GM10248 (cell line): ENCODE data around the gene SH3PXD2A.

Experiments used
- CTCF ChIA-PET: fragments of 300-600 bp; sonication (Branson Sonifier 250); formaldehyde crosslinking; extraction: SDS; loops from one replicate; lab custom pipeline; 2021; ENCODE audit warnings: antibody characterized with exemption; lab: Yijun Ruan, JAX
- POLR2A ChIA-PET: fragments of 350-650 bp; sonication (Branson Sonifier 250); formaldehyde crosslinking; extraction: SDS; loops from one replicate; lab custom pipeline; 2020; ENCODE audit warnings: antibody characterized with exemption; lab: Yijun Ruan, JAX
- DNase-seq: peaks from one replicate; pipeline ENCODE4 v3.0.0; 2012; ENCODE audit errors: extremely low spot score
- TF ChIP-seq, protein P1 (sequence below): IDR thresholded peaks from 2 replicates; pipeline ENCODE4 v1.5.1; 2012; ENCODE audit warnings: mild to moderate bottlenecking, low read depth; ENCODE audit errors: extremely low read depth, missing control alignments, control extremely low read depth

The SH3PXD2A gene, protein sequence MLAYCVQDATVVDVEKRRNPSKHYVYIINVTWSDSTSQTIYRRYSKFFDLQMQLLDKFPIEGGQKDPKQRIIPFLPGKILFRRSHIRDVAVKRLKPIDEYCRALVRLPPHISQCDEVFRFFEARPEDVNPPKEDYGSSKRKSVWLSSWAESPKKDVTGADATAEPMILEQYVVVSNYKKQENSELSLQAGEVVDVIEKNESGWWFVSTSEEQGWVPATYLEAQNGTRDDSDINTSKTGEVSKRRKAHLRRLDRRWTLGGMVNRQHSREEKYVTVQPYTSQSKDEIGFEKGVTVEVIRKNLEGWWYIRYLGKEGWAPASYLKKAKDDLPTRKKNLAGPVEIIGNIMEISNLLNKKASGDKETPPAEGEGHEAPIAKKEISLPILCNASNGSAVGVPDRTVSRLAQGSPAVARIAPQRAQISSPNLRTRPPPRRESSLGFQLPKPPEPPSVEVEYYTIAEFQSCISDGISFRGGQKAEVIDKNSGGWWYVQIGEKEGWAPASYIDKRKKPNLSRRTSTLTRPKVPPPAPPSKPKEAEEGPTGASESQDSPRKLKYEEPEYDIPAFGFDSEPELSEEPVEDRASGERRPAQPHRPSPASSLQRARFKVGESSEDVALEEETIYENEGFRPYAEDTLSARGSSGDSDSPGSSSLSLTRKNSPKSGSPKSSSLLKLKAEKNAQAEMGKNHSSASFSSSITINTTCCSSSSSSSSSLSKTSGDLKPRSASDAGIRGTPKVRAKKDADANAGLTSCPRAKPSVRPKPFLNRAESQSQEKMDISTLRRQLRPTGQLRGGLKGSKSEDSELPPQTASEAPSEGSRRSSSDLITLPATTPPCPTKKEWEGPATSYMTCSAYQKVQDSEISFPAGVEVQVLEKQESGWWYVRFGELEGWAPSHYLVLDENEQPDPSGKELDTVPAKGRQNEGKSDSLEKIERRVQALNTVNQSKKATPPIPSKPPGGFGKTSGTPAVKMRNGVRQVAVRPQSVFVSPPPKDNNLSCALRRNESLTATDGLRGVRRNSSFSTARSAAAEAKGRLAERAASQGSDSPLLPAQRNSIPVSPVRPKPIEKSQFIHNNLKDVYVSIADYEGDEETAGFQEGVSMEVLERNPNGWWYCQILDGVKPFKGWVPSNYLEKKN

DNA sequence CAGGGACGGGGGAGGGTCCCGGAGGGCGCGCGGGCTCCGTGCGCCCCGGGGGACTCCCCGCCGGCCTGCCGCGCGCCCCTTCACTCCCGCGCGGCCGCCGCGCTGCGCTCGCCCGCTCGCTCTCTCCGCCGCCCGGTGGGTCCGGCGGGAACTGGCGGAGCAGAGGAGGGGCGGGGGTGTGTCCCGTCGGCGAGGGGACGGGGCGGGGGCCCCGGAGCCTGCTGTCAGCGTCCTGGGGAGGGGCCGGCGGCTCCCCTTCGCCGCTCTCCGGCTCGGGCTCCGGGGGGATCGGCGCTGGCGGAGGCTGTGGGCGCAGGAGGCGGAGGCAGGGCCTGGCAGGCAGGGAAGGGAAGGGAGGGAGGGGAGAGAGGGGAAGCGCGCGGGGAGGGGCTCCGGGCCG lies at the start of gene SH3PXD2A:
Gene SH3PXD2A, minus strand, starts transcription at position 153 of the 400 bp plus-strand sequence. CDS start 310 bp downstream, outside the sequence.
- ChIA-PET POLR2A (no interaction called here), CTCF (interaction anchor here (1.3 to 4.4 kb wide), 2 partner anchors 106 to 143 kb away, joined by 3 to 41 read pairs; no protein-coding TSS in a partner anchor)
- no peak for DNase-seq
- TF ChIP-seq, protein P1, sequence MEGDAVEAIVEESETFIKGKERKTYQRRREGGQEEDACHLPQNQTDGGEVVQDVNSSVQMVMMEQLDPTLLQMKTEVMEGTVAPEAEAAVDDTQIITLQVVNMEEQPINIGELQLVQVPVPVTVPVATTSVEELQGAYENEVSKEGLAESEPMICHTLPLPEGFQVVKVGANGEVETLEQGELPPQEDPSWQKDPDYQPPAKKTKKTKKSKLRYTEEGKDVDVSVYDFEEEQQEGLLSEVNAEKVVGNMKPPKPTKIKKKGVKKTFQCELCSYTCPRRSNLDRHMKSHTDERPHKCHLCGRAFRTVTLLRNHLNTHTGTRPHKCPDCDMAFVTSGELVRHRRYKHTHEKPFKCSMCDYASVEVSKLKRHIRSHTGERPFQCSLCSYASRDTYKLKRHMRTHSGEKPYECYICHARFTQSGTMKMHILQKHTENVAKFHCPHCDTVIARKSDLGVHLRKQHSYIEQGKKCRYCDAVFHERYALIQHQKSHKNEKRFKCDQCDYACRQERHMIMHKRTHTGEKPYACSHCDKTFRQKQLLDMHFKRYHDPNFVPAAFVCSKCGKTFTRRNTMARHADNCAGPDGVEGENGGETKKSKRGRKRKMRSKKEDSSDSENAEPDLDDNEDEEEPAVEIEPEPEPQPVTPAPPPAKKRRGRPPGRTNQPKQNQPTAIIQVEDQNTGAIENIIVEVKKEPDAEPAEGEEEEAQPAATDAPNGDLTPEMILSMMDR: no peak

DNA sequence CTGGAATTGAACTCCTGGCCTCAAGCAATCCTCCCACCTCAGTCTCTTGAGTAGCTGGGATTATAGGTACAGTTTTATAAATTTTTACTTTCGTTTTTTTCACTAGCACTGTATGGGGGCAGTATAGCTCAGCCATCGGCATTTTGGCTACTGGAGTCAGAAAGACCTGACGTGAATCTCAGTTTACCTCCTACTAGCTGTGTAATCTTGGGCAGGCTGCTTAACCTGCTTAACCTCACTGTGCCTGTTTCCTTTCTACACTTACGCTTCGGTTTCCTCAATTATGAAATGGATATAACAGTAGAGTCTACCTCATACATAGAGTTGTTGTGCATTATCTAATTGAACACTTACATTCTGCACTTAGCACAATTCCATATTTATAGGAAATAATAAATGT lies 45.9 kb upstream of the SH3PXD2A start:
- DNase-seq: no peak
- POLR2A ChIA-PET: no interaction called here
- TF ChIP-seq, protein P1: no peak
- CTCF ChIA-PET: interaction anchor here (1.3 to 6.6 kb wide), 5 partner anchors 11 to 221 kb away, joined by 4 to 68 read pairs (median 5); partner anchors contain the start of gene SFR1

DNA sequence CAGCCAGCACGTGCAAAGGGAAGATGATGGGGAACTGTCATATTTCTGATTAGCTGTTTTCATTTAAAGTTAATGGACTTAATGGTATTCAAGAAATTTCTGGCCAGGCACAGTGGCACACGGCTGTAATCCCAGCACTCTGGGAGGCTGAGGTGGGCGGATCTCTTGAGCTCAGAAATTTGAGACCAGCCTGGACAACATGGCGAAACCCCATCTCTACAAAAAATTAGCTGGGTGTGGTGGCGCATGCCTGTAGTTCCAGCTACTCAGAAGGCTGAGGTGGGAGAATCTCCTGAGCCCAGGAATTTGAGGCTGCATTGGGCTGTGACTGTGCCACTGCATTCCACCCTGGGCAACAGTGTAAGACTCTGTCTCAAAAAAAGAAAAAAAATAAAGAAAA lies 43.9 kb upstream of the SH3PXD2A start:
- no peak for DNase-seq
- ChIA-PET POLR2A (no interaction called here), CTCF (interaction anchor here (0.8 to 6.6 kb wide), 3 partner anchors 11 to 84 kb away, joined by 3 to 68 read pairs (median 4); no protein-coding TSS in a partner anchor)
- TF ChIP-seq, protein P1: no peak

DNA sequence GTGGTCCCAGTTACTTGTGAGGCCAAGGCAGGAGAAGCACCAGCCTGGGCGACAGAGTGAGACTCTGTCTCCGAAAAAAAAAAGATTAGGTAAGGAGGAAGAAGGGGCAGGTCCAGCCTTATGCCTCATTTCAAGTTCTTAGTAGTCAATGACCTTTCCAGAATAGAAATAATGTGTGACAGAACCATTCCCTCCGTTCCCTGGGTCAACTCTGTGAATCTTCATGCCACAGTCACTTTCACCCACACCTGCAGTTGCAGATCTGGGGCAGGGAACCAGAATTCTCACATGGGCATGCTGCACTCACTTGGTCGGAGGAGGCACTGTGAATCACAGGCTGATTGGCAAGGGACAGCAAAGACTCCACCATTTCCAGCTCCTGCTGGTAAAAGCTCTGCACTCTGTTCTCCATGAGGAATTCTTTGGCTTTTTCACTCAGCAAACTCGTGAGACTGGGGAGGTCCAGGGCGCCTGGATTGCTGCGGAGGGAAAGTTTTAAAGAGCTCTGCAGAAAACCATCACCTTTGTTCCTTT lies 41.9 kb upstream of the SH3PXD2A start:
- ChIA-PET POLR2A (no interaction called here), CTCF (interaction anchor here (6.6 kb wide), 1 partner anchor 11 kb away, joined by 68 read pairs; no protein-coding TSS in a partner anchor)
- TF ChIP-seq, protein P1: no peak
- no peak for DNase-seq

DNA sequence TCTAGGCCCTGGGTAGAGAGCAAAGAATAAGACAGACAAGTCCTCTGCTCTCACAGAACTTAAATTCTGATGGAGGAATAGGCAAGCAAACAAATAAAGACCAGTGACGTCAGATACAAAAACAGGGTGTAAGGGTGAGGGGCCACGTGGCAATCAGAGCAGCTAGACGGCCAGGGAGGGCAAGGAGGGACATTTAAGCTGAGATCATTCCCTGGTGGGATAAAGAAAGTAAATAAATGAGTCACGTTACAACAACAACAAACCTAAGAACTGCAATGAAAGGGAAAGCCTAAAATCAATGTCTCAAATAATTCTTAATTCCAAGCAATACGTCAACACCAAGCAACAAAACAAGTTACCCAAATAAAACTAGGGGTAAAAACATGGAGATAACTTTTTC lies 40.8 kb upstream of the SH3PXD2A start:
- ChIA-PET CTCF (no interaction called here), POLR2A (no interaction called here)
- TF ChIP-seq, protein P1: no peak
- DNase-seq: no peak
